Lower leg skin (tissue), 4 donors: ENCODE data around the gene PEX11B. TPM values are rescaled to one million over a fixed set of nuclear protein-coding genes. Genes with fewer than 3 reads are reported as not detected.

ENCODE experiments used
- DNase-seq, 2 donors: peaks; one replicate each; pipeline ENCODE4 v3.0.0-alpha.2; 2019; ENCODE audit warnings: low spot score in 2 of 2
- H3K4me3 ChIP-seq: fragments of 200-600 bp; sonication (generic); 2 replicates; pipeline ENCODE4 v1.5.1; 2017; ENCODE audit warnings: mild to moderate bottlenecking, low read depth; ENCODE audit not compliant: poor library complexity, severe bottlenecking
- CTCF ChIP-seq, 3 donors: fragments of 450-650 bp; IDR thresholded peaks; one replicate each; pipeline ENCODE4 v1.5.1; 2016; ENCODE audit warnings: antibody characterized with exemption in 3 of 3, mild to moderate bottlenecking in 3 of 3, moderate library complexity in 2 of 3
- POLR2A ChIP-seq, 2 donors: fragments of 450-650 bp; IDR thresholded peaks; one replicate each; pipeline ENCODE4 v1.6.1; 2016 to 2017; ENCODE audit warnings: antibody characterized with exemption in 2 of 2, mild to moderate bottlenecking in 1 of 2, moderate library complexity in 1 of 2
- WGBS, 2 donors: methylation state at CpG; one replicate each; pipeline ENCODE4 v1.1.5; 2018; 5-methylcytosine and 5-hydroxymethylcytosine counted together
- intact Hi-C: fragments of 100-400 bp; cut with DNase I; formaldehyde crosslinking; loops from one replicate; pipeline ENCODE4 v1.15.0; 2023; ENCODE audit warnings: low total_unique reads
- total RNA-seq, 4 donors: library from RNA; depleted of rRNA; stranded (reverse); fragments of >200 nt; gene quantifications; one replicate each; pipeline ENCODE4 v1.1.0, GENCODE V29; 2016

Gene PEX11B
- total RNA-seq, 4 donors from 2014 or later = 27.0 to 47.1 (median 30.2) TPM

GRCh38 chr1:145946477-145946986 lies 28.0 kb upstream of the PEX11B start:
- TF ChIP-seq CTCF (IDR thresholded peaks at IDR 0.05) (no peak), POLR2A (IDR thresholded peaks at IDR 0.05) (no peak)
- no peak for DNase-seq
- intact Hi-C loops = no loop called here
- no peak overlapping the region for H3K4me3 ChIP-seq
- WGBS, 2 donors = 95 to 96% methylated on average over 4 of the region's 4 CpGs

DNA sequence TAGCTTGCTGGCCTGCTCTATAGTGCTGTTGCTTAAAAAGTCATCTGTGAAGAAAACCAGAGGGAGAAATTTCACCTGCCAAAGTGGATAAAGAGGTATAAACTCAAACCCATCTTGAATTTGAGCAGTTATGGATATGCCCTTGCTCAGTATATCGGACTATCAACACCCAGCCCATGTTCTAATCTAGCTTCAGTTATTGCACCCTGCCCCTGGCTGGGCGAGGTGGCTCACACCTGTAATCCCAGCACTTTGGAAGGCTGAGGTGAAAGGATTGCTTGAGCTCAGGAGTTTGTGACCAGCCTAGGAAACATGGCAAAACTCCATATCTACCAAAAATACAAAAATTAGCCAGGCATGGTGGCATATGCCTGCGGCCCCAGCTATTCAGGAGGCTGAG lies 26.0 kb upstream of the PEX11B start:
- H3K4me3 ChIP-seq = no peak overlapping the region
- no peak for DNase-seq
- 89 to 97% methylated on average over 3 of the region's 3 CpGs for WGBS, 2 donors
- TF ChIP-seq POLR2A (IDR thresholded peaks at IDR 0.05) (no peak), CTCF (IDR thresholded peaks at IDR 0.05) (no peak)
- intact Hi-C loops = no loop called here

DNA sequence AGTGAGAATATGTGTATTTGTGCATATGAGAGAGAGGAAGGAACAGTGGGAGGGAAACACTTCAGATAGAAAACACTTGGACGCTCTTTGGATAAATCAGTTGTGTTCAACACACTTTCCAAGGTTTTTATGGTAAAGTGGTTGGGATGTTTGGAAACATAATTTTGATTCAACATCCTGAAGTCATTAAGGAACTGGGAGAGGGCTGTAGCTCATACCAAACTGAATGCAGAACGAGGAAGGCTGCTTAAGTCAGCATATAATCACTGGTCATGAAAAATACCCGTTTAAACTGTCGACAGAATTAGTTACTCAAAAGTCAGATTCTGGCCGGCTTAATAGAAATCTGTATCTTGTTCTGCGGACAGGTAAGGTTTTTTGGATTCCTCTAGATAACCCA lies 24.4 kb upstream of the PEX11B start:
- no peak for DNase-seq
- 60 to 70% methylated on average over 6 of the region's 6 CpGs for WGBS, 2 donors
- TF ChIP-seq POLR2A (IDR thresholded peaks at IDR 0.05) = no peak
- TF ChIP-seq CTCF (IDR thresholded peaks at IDR 0.05) = no peak
- no peak overlapping the region for H3K4me3 ChIP-seq
- intact Hi-C loops = no loop called here

DNA sequence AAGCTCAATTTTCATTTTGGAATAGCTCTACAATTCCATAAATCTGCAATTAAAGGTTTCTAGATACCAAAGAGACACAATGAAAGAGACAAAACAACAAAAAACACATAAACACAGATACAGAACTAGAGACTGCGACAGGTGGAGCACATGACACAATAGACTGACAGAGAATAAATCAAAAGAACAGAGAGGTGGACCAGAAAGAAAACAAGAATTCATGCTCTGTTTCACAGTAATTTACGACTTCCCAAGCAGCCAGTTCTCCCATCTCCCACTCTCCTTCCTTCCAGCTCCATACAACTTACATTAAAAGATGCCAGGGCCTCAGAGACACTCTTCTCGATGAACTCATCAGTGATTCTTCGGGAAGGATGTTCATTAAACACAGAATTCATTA lies 23.9 kb upstream of the PEX11B start:
- no peak overlapping the region for H3K4me3 ChIP-seq
- TF ChIP-seq CTCF (IDR thresholded peaks at IDR 0.05) (no peak), POLR2A (IDR thresholded peaks at IDR 0.05) (no peak)
- intact Hi-C loops = no loop called here
- WGBS, 2 donors = 69 to 82% methylated on average over 4 of the region's 4 CpGs
- DNase-seq = no peak

GRCh38 chr1:145937436-145937835 lies 18.9 kb upstream of the PEX11B start:
- no peak for DNase-seq
- H3K4me3 ChIP-seq = no peak overlapping the region
- intact Hi-C loops = no loop called here
- WGBS, 2 donors = 68 to 81% methylated on average over 1 of the region's 1 CpG
- no peak for TF ChIP-seq POLR2A (IDR thresholded peaks at IDR 0.05)
- TF ChIP-seq CTCF (IDR thresholded peaks at IDR 0.05) = no peak

GRCh38 chr1:145936247-145936646 lies 17.7 kb upstream of the PEX11B start:
- no peak for TF ChIP-seq POLR2A (IDR thresholded peaks at IDR 0.05)
- WGBS, 2 donors = 83 to 88% methylated on average over 8 of the region's 8 CpGs
- no peak for DNase-seq
- H3K4me3 ChIP-seq = no peak overlapping the region
- intact Hi-C loops = no loop called here
